ENCODE data around the gene CNGB1. TPM values are rescaled to one million over a fixed set of nuclear protein-coding genes. Genes with fewer than 3 reads are reported as not detected.

The CNGB1 gene
- total and polyA plus RNA-seq, 2 experiments from 2014 or later, result not detected

GRCh38 chr16:57952909-57953308 is 18.0 kb downstream of the CNGB1 start:
- no peak overlapping the region for H2AFZ ChIP-seq
- no peaks in the 10 kb centered on the region for H4K20me1 ChIP-seq (ENCODE audit: insufficient read depth, poor library complexity, severe bottlenecking)
- H3K4me2 ChIP-seq, result no peak overlapping the region
- WGBS (ENCODE audit: low lambda C conversion rate, missing lambda C conversion rate), result 95% methylated on average over 9 of the region's 9 CpGs
- H3K27ac ChIP-seq, result no peak overlapping the region
- no peak for DNase-seq (ENCODE audit: low spot score)
- H3K36me3 ChIP-seq (replicated peaks; ENCODE audit: insufficient read depth, low read depth), result no peaks in the 10 kb centered on the region
- H3K4me1 ChIP-seq (ENCODE audit: insufficient read depth), result no peaks in the 10 kb centered on the region
- no peak overlapping the region for H3K4me3 ChIP-seq
- no peaks in the 10 kb centered on the region for H3K9me3 ChIP-seq (ENCODE audit: low read depth)
- H3K79me2 ChIP-seq, result no peaks in the 10 kb centered on the region
- no peaks in the 10 kb centered on the region for H3K9me2 ChIP-seq (replicated peaks; ENCODE audit: insufficient read depth)
- no peaks in the 10 kb centered on the region for H3K27me3 ChIP-seq
- no peak for TF ChIP-seq EZH2phosphoT487 (IDR thresholded peaks at IDR 0.05; ENCODE audit: low read depth, severe bottlenecking, unreplicated experiment)
- TF ChIP-seq CTCF (IDR thresholded peaks at IDR 0.05; ENCODE audit: poor library complexity), result no peak
- TF ChIP-seq EZH2 (IDR thresholded peaks at IDR 0.05; ENCODE audit: borderline replicate concordance), result no peak

- Histone ChIP-seq H3K27me3 (no peaks in the 10 kb centered on the region), H3K9me2 (replicated peaks; ENCODE audit: insufficient read depth) (no peaks in the 10 kb centered on the region), H3K4me3 (no peak overlapping the region), H4K20me1 (ENCODE audit: insufficient read depth, poor library complexity, severe bottlenecking) (no peaks in the 10 kb centered on the region), H2AFZ (no peak overlapping the region), H3K9me3 (ENCODE audit: low read depth) (no peaks in the 10 kb centered on the region), H3K36me3 (replicated peaks; ENCODE audit: insufficient read depth, low read depth) (no peaks in the 10 kb centered on the region), H3K4me2 (no peak overlapping the region), H3K27ac (no peak overlapping the region), H3K79me2 (no peaks in the 10 kb centered on the region), H3K4me1 (ENCODE audit: insufficient read depth) (no peaks in the 10 kb centered on the region)
- DNase-seq (ENCODE audit: low spot score), result no peak
- WGBS (ENCODE audit: low lambda C conversion rate, missing lambda C conversion rate), result 89% methylated on average over 7 of the region's 7 CpGs
- TF ChIP-seq CTCF (IDR thresholded peaks at IDR 0.05; ENCODE audit: poor library complexity), result no peak
These were observed 19.5 kb downstream of the CNGB1 start for GRCh38 chr16:57951204-57951960.

- Histone ChIP-seq H3K27ac (no peak overlapping the region), H2AFZ (no peak overlapping the region), H3K9me3 (ENCODE audit: low read depth) (no peaks in the 10 kb centered on the region), H3K27me3 (no peaks in the 10 kb centered on the region), H3K4me1 (ENCODE audit: insufficient read depth) (no peaks in the 10 kb centered on the region), H3K4me3 (no peak overlapping the region), H3K36me3 (replicated peaks; ENCODE audit: insufficient read depth, low read depth) (no peaks in the 10 kb centered on the region), H3K4me2 (no peak overlapping the region), H4K20me1 (ENCODE audit: insufficient read depth, poor library complexity, severe bottlenecking) (no peaks in the 10 kb centered on the region), H3K79me2 (no peaks in the 10 kb centered on the region), H3K9me2 (replicated peaks; ENCODE audit: insufficient read depth) (no peaks in the 10 kb centered on the region)
- 59% methylated on average over 6 of the region's 6 CpGs for WGBS (ENCODE audit: low lambda C conversion rate, missing lambda C conversion rate)
- DNase-seq (ENCODE audit: low spot score), result no peak
- TF ChIP-seq CTCF (IDR thresholded peaks at IDR 0.05; ENCODE audit: poor library complexity), result no peak
These were observed 20.5 kb downstream of the CNGB1 start for GRCh38 chr16:57950382-57950781.
